Dermis blood vessel endothelial cell (primary cell): ENCODE measurements around the gene TXLNB. TPM values are rescaled to one million over a fixed set of nuclear protein-coding genes. Genes with fewer than 3 reads are reported as not detected.

Experiments used
- DNase-seq: peaks from one replicate; pipeline ENCODE4 v3.0.0; 2010
- total RNA-seq: library from RNA; depleted of rRNA; stranded (reverse); fragments of >200 nt; gene quantifications from 2 replicates; pipeline ENCODE4 v1.2.3, GENCODE V29; 2014

The TXLNB gene
- total RNA-seq, result 0.68 and 0.74 TPM in 2 replicates

GRCh38 chr6:139291813-139292619, at the start of gene TXLNB:
TXLNB (minus strand) TSS chr6:139291998; CDS start chr6:139288899, 3,099 bp downstream.
- DNase-seq, result peak; percentile 92

DNA sequence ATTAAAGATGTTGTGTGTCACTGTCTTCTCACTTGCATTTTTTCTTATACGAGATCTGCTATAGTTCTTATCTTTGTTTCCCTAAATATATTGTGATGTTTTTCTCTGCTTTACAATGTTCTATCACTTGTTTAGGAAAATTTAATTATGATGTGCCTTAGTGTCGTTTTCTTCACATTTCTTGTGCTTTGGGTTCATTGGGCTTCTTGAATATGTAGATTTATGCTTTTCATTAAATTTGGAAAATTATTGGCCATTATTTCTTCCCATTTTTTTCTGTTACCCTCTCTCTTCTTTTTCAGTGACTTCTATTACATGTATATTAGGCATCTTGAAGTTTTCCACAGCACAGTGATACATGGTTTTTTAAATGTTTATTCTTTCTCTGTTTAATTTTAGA, 49.3 kb upstream of the TXLNB start:
- no peak for DNase-seq

GRCh38 chr6:139338795-139339194, 47.0 kb upstream of the TXLNB start:
- DNase-seq, result no peak

DNA sequence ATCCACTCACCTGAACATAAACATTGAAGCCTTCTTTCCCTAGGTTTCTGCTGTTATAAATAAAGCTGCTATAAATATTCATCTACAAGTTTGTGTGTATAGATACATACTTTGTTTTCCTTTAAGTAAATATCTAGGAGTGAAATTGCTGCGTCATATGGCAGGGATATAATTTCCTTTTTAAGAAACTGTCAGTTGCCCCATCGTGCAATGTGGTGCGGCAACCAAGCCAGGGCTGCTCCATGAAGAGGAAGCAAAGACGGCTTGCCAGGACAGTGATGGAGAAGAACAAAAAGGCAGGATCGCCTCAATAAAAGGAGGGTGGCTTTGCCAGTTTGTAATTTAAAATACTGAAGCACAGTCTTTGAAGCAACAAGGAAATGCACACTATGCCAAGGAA, 46.0 kb upstream of the TXLNB start:
- no peak for DNase-seq

DNA sequence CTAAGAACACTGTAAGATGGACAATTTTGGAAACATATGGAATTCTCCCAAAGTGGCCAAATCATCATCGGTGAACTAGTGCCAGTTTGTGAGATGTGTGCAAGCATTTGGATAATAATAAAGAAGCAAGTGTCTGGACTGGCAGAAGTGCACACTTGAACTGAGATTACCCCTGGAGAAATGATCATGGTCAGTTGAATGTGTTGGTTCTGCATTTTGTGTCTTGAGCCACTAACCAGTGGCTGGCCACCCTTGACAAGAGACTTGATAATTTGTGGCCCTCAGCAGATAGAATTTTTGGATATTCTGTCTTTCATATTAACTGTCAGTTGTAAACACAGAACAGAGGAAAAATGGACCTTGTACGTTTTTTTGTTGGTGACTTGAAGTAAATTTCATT, 45.2 kb upstream of the TXLNB start:
- no peak for DNase-seq

- DNase-seq, result peak; percentile 62
Measured at GRCh38 chr6:139336488-139336887, 44.7 kb upstream of the TXLNB start.

- no peak for DNase-seq
Measured at GRCh38 chr6:139335447-139336210, 43.8 kb upstream of the TXLNB start.

DNA sequence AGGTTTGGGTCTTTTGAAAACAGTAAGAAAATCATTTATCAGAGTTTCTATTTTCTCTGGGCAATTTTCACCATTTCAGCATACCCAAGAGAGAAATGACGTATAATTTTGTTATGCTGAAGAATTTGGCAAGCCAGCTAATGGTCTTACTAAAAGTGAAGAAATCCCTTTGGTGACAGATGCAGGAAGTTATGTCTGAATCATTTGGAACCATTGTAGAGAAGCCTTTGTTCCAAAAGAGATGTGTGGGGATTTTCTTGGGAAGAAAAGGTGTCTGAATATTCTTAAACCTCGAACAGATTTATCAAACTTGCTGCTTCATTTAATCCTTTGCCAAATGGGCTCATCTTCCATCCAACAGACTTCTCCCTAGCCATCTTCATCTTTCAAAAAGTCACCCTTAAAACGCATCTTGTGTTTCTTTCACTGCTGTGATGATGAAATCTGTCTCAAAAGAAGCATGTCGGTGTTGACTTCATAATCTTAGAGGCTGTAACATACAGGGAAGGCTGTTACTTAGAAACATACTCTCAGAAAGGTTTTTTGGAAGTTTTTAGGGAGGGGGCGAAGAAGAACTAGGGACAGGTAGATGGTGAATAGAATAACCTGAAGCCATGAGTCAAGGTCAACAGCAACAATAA, 43.1 kb upstream of the TXLNB start:
- peak; percentile 87 for DNase-seq

DNA sequence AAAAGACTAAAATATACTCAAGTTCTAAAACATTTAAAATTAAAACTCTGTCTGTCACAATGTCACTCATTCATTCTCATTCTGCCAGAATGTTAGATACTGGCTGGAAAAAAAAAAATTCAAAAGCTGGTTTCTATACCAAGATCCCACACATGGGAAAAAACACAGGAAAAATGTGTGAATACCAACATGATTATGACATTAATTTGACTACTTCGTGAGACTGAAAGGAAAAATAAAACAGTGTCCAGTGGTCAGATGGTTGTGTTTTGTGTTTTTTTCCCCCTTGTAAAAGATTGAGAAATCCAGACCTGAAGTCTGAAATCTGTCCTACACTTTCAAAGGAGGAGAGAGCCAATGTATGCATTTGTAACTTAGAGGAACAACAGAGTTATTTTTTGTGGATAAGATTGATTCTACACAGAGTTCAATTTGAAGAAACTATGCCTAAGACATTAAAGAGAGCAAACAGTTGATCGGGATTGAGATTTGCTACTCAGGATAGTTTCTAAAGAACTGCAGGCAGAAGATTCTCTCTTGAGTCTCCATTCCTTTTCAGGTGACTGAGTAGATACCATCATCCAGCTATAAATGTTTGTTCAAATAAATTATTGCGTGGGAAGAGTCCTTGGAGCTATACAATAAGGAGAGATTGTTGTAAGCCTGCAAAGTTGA, 39.2 kb upstream of the TXLNB start:
- no peak for DNase-seq

DNA sequence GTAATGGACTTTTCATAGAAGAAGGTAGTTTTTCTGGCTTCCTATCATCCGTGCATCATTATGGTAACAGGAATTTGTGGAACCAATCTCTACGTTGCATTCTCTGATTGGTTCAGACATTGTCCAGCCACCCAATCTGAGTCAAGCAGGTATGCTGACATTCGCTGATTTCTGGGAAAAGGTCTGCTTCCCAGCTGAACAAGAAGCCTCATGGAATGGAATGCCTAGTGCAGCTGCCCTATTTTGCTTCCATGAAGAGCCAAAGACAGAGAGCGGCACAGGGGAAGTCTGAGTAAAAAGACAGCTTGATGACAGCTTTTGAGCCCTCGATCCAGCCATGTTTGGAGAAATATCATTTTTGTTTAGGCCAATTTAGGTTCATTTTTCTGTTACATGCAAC, 38.5 kb upstream of the TXLNB start:
- DNase-seq, result no peak

DNA sequence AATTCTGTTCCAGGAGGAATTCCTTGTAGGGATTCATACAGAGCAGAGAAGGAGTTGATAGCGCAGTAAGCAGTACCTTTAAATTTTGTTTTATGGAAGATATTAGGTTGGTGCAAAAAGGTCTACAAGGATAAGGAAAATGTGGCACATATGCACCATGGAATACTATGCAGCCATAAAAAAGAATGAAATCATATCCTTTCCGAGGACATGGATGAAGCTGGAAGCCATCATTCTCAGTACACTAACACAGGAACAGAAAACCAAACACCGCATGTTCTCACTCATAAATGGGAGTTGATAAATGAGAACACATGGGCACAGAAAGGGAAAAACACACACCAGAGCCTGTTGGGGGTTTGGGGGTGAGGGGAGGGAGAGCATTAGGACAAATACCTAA, 37.4 kb upstream of the TXLNB start:
- no peak for DNase-seq

DNA sequence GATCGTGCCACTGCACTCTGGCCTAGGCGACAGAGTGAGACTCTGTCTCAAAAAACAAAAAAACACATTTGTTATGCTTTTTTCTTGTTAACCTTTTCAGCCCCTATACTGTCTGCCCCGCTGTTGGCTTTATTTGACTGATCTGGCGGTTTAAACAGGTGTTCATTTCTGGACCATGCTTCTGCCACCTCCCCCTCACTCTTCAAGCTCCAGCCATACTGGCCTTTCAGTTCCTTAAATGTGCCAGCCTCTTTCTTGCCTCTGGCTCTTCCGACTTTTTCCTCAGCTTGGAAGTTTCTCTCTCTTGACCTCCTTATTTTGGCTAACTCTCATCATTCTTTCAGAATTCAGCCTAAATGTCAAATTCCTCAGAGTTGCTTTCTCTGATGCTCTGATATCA, 35.2 kb upstream of the TXLNB start:
- DNase-seq, result no peak

GRCh38 chr6:139325686-139326085, 33.9 kb upstream of the TXLNB start:
- peak; percentile 32 for DNase-seq

DNA sequence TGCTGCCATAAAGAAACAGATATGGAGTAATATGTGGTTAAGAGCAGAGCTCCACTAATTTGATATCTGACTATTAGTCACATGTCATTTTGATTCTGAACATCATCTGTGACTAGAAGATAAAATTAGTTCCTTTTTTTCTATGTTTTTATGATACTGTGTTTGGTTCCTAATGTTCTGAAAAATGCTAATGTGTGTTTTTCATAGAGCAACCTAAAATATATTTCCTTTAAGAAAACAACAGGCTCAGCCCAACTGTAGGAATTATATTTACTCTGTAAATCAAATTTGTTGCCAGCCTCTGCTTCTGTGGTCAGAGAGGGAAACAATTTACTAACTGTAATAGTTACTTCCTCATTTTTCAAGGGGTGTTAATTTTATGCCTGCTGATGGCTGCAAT, 33.3 kb upstream of the TXLNB start:
- DNase-seq, result no peak

- no peak for DNase-seq
Measured at GRCh38 chr6:139324301-139324555, 32.4 kb upstream of the TXLNB start.

GRCh38 chr6:139323511-139324300, 31.9 kb upstream of the TXLNB start:
- peak; percentile 97 for DNase-seq

- DNase-seq, result no peak
Measured at GRCh38 chr6:139320081-139320480, 28.3 kb upstream of the TXLNB start.

- no peak for DNase-seq
Measured at GRCh38 chr6:139316622-139317317, 25.0 kb upstream of the TXLNB start.

DNA sequence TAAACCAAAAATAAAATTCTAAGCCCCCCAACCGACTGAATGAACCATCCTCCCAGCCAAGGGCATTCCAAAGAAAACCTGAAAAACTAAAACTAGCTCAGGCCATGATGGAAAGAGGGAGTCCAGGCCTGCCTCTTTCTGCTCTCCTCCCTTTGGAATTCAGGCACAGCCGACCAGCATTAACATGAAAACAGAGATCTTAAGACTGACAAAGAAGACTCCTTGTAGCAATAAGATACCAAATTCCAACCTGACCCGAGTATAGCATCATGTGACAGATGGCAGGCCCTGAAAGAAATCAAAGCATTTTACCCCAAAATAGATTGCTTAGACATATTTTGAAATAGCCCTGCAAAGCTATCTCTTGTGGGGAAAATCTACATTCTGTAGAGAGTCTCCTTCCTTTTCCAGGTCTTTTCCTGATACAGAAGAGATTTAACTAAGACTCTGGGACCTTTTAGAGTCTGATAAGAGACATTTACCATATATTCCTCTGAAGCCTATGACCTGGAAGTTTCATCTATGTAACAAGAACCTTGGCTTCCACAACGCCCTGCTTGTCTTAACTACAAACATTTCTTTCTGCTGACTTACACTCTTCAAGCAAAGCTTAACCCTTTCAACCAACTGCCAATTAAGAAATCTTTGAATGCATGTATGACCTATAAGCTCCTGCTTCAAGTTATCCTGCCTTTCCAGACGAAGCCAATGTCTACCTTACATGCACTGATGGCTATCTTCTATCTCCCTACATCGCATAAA, 22.2 kb upstream of the TXLNB start:
- DNase-seq, result no peak

DNA sequence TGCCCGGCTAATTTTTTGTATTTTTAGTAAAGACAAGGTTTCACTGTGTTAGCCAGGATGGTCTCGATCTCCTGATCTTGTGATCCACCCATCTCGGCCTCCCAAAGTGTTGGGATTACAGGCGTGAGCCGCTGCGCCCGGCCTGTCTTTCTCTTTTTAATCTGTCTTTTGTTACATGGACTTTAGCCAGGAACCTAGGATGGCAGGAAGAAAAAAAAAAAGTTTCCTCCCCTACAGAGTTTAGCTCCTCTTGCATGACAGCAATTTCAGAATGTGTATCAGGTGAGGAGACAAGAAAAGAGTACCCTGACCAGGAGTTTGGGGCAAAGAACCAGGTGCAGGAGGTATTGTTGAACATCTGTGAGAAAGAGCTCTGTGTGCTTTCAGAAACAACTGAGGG, 21.4 kb upstream of the TXLNB start:
- no peak for DNase-seq

GRCh38 chr6:139311831-139312230, 20.0 kb upstream of the TXLNB start:
- no peak for DNase-seq
